Measurements from ENCODE around the gene PARP15. TPM values are rescaled to one million over a fixed set of nuclear protein-coding genes. Genes with fewer than 3 reads are reported as not detected.

The PARP15 gene
- total RNA-seq, 2 experiments from 2014 or later: 0.70 to 3.4 TPM

DNA sequence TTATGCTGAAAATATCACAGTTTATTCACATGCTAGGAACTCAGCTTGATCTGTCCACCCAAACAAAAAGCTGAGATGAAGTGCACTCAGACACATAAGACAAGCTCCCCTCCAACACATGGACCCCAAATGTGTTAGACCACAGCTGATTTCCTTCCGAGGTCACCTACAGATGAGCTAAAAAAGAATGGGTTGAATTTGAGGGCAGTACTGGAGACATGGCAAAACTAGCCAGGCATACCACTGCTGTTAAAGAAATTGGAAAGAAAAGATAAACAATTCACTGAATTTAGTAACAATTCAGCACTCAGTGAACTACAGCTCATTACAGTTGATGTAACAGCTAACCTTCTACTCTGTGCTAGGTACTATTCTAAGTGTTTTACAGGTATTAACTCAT, 28.8 kb upstream of the PARP15 start:
- H2AFZ ChIP-seq (ENCODE audit: low read length): no peak overlapping the region
- no peaks in the 10 kb centered on the region for H3K4me1 ChIP-seq (ENCODE audit: insufficient read depth, low read length, poor library complexity, severe bottlenecking)
- H3K4me3 ChIP-seq (ENCODE audit: low read depth, low read length, poor library complexity, severe bottlenecking): no peak overlapping the region
- no peak for DNase-seq (ENCODE audit: low spot score)
- TF ChIP-seq, protein P1, sequence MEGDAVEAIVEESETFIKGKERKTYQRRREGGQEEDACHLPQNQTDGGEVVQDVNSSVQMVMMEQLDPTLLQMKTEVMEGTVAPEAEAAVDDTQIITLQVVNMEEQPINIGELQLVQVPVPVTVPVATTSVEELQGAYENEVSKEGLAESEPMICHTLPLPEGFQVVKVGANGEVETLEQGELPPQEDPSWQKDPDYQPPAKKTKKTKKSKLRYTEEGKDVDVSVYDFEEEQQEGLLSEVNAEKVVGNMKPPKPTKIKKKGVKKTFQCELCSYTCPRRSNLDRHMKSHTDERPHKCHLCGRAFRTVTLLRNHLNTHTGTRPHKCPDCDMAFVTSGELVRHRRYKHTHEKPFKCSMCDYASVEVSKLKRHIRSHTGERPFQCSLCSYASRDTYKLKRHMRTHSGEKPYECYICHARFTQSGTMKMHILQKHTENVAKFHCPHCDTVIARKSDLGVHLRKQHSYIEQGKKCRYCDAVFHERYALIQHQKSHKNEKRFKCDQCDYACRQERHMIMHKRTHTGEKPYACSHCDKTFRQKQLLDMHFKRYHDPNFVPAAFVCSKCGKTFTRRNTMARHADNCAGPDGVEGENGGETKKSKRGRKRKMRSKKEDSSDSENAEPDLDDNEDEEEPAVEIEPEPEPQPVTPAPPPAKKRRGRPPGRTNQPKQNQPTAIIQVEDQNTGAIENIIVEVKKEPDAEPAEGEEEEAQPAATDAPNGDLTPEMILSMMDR (conservative IDR thresholded peaks at IDR 0.05; ENCODE audit: low read length): no peak
- ChIA-PET CTCF (ENCODE audit: unreplicated experiment) (no interaction called here), POLR2A (interaction anchor here (0.6 to 1.0 kb wide), 5 partner anchors 24 to 440 kb away, joined by 3 to 4 read pairs (median 3); no protein-coding TSS in a partner anchor)
- no peak overlapping the region for H3K27ac ChIP-seq (ENCODE audit: low read depth, low read length, poor library complexity, severe bottlenecking)
- intact Hi-C loops (cut with micrococcal nuclease; ENCODE audit: unreplicated experiment): no loop called here
- no peaks in the 10 kb centered on the region for H3K79me2 ChIP-seq (ENCODE audit: insufficient read depth, low read depth, low read length)
- BruUV-seq (replicated peaks): no TSS peak
- no peaks in the 10 kb centered on the region for H3K9me2 ChIP-seq (ENCODE audit: insufficient read depth, low read length)
- H3K36me3 ChIP-seq (ENCODE audit: insufficient read depth, low read length): no peaks in the 10 kb centered on the region
- no peaks in the 10 kb centered on the region for H4K20me1 ChIP-seq (ENCODE audit: insufficient read depth, low read length)
- no peaks in the 10 kb centered on the region for H3K9me3 ChIP-seq (ENCODE audit: low read length)
- no peak overlapping the region for H3K4me2 ChIP-seq (ENCODE audit: low read length)

DNA sequence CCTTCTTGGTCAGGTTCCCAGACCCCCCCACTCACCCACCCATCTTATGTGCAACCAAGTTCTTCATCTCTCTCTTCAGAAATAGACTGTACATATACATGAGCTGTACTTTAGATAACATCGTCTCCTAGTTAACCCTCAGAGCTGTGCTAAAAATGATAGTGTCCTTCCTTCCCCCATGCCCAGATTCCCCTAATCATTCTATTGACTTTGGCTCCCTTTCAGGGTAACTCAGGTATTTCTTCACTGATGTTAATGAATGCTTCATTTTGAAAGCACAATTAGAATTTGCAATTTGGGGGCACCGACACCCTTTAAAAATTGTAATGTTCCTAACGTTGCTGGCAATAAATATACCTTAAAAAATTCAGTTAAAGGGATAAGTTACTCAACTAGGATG, 24.3 kb upstream of the PARP15 start:
- no peak overlapping the region for H3K27ac ChIP-seq (ENCODE audit: low read depth, low read length, poor library complexity, severe bottlenecking)
- no peaks in the 10 kb centered on the region for H3K4me1 ChIP-seq (ENCODE audit: insufficient read depth, low read length, poor library complexity, severe bottlenecking)
- no peaks in the 10 kb centered on the region for H3K9me2 ChIP-seq (ENCODE audit: insufficient read depth, low read length)
- no peaks in the 10 kb centered on the region for H3K36me3 ChIP-seq (ENCODE audit: insufficient read depth, low read length)
- H3K4me3 ChIP-seq (ENCODE audit: low read depth, low read length, poor library complexity, severe bottlenecking): no peak overlapping the region
- H4K20me1 ChIP-seq (ENCODE audit: insufficient read depth, low read length): no peaks in the 10 kb centered on the region
- no peak overlapping the region for H3K4me2 ChIP-seq (ENCODE audit: low read length)
- H3K9me3 ChIP-seq (ENCODE audit: low read length): no peaks in the 10 kb centered on the region
- H2AFZ ChIP-seq (ENCODE audit: low read length): no peak overlapping the region
- CTCF ChIA-PET (ENCODE audit: unreplicated experiment): interaction anchor here (0.6 kb wide), 1 partner anchor 242 kb away, joined by 3 read pairs; no protein-coding TSS in a partner anchor
- no peak for DNase-seq (ENCODE audit: low spot score)
- intact Hi-C loops (cut with micrococcal nuclease; ENCODE audit: unreplicated experiment): no loop called here
- no peaks in the 10 kb centered on the region for H3K79me2 ChIP-seq (ENCODE audit: insufficient read depth, low read depth, low read length)
- POLR2A ChIA-PET: no interaction called here
- TF ChIP-seq, protein P1 (conservative IDR thresholded peaks at IDR 0.05; ENCODE audit: low read length): no peak
- BruUV-seq (replicated peaks): no TSS peak

DNA sequence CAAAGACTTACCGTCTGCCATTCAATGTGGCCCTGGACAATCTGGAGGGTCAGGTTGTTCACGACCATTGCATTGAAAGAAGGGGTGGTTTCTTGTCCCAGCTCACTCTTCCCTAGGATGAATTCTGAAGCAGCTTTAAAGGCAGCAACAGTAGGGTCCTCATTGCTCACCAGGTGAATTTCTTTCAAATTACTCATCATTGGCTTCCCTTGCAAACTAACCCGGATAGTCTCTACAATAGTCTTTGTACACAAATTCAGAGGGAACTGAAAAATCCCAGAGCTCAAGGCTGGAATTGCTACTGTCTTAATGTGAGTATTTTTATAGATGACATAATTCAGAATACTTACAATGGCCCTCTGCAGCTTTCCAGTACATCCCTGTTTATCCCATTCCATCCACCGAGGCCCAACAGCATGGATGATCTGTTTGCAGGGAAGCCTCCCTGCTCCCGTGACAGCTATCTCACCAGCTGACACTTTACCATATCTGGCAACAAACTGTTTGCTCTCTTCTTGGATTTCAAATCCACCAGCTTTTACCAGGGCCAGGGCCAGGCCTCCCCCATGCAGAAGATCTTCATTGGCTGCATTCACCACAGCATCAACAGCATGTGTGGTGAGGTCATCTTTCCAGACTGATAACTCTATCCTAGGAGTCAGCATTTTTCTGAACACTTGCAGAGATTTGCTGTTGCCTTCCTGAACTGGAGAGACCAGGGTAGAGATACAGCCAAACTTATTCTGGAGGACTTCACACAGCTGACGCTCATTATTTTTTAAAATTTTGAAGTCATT, 22.0 kb upstream of the PARP15 start:
- Histone ChIP-seq H3K36me3 (ENCODE audit: insufficient read depth, low read length) (no peaks in the 10 kb centered on the region), H3K9me3 (ENCODE audit: low read length) (no peaks in the 10 kb centered on the region), H3K27ac (ENCODE audit: low read depth, low read length, poor library complexity, severe bottlenecking) (no peak overlapping the region), H4K20me1 (ENCODE audit: insufficient read depth, low read length) (no peaks in the 10 kb centered on the region), H3K4me1 (ENCODE audit: insufficient read depth, low read length, poor library complexity, severe bottlenecking) (no peaks in the 10 kb centered on the region), H3K4me2 (ENCODE audit: low read length) (no peak overlapping the region), H3K9me2 (ENCODE audit: insufficient read depth, low read length) (no peaks in the 10 kb centered on the region), H2AFZ (ENCODE audit: low read length) (no peak overlapping the region), H3K4me3 (ENCODE audit: low read depth, low read length, poor library complexity, severe bottlenecking) (no peak overlapping the region), H3K79me2 (ENCODE audit: insufficient read depth, low read depth, low read length) (no peaks in the 10 kb centered on the region)
- BruUV-seq (replicated peaks): no TSS peak
- POLR2A ChIA-PET: no interaction called here
- intact Hi-C loops (cut with micrococcal nuclease; ENCODE audit: unreplicated experiment): no loop called here
- no peak for DNase-seq (ENCODE audit: low spot score)
- CTCF ChIA-PET (ENCODE audit: unreplicated experiment): no interaction called here
- TF ChIP-seq EZH2phosphoT487 (IDR thresholded peaks at IDR 0.05; ENCODE audit: borderline replicate concordance, low read depth, low read length): no peak
- TF ChIP-seq, protein P1 (conservative IDR thresholded peaks at IDR 0.05; ENCODE audit: low read length): no peak
